HG02588 (cell line): Measurements from ENCODE around the gene HOXD8.

Source experiments
- ATAC-seq: cut with Tn5 transposase; IDR thresholded peaks from one replicate; pipeline ENCODE4 v1.9.1; 2021; ENCODE audit warnings: mild to moderate bottlenecking, moderate library complexity; ENCODE audit not compliant: unreplicated experiment

Gene HOXD8

GRCh38 chr2:176157499-176158185, 28.1 kb downstream of the HOXD8 start:
- ATAC-seq = no peak

GRCh38 chr2:176158186-176158591, 28.7 kb downstream of the HOXD8 start:
- no peak for ATAC-seq

- no peak for ATAC-seq
These were observed 29.6 kb downstream of the HOXD8 start for GRCh38 chr2:176158855-176159662.

GRCh38 chr2:176159663-176160250, 30.3 kb downstream of the HOXD8 start:
- no peak for ATAC-seq

- no peak for ATAC-seq
These were observed 30.9 kb downstream of the HOXD8 start for GRCh38 chr2:176160251-176160985.

GRCh38 chr2:176160986-176161824, 31.7 kb downstream of the HOXD8 start:
- ATAC-seq = no peak

GRCh38 chr2:176161825-176162626, 32.5 kb downstream of the HOXD8 start:
- ATAC-seq = no peak

- no peak for ATAC-seq
These were observed 33.6 kb downstream of the HOXD8 start for GRCh38 chr2:176162911-176163671.

- ATAC-seq = no peak
These were observed 34.2 kb downstream of the HOXD8 start for GRCh38 chr2:176163672-176164056.

- ATAC-seq = no peak
These were observed 34.7 kb downstream of the HOXD8 start for GRCh38 chr2:176164201-176164600.

GRCh38 chr2:176164611-176165369, 35.3 kb downstream of the HOXD8 start:
- ATAC-seq = no peak

- ATAC-seq = no peak
These were observed 36.0 kb downstream of the HOXD8 start for GRCh38 chr2:176165370-176166050.

GRCh38 chr2:176166272-176166671, 36.8 kb downstream of the HOXD8 start:
- ATAC-seq = no peak

GRCh38 chr2:176167398-176167797, 37.9 kb downstream of the HOXD8 start:
- no peak for ATAC-seq

- no peak for ATAC-seq
These were observed 39.7 kb downstream of the HOXD8 start for GRCh38 chr2:176169181-176169580.

- ATAC-seq = no peak
These were observed 40.2 kb downstream of the HOXD8 start for GRCh38 chr2:176169711-176170110.

- ATAC-seq = no peak
These were observed 41.2 kb downstream of the HOXD8 start for GRCh38 chr2:176170602-176171305.
